Measurements from ENCODE around the gene MARS1. TPM values are rescaled to one million over a fixed set of nuclear protein-coding genes. Genes with fewer than 3 reads are reported as not detected.

Gene MARS1
- polyA plus RNA-seq, 4 donors, result 57.0 to 93.4 (median 62.6) TPM

DNA sequence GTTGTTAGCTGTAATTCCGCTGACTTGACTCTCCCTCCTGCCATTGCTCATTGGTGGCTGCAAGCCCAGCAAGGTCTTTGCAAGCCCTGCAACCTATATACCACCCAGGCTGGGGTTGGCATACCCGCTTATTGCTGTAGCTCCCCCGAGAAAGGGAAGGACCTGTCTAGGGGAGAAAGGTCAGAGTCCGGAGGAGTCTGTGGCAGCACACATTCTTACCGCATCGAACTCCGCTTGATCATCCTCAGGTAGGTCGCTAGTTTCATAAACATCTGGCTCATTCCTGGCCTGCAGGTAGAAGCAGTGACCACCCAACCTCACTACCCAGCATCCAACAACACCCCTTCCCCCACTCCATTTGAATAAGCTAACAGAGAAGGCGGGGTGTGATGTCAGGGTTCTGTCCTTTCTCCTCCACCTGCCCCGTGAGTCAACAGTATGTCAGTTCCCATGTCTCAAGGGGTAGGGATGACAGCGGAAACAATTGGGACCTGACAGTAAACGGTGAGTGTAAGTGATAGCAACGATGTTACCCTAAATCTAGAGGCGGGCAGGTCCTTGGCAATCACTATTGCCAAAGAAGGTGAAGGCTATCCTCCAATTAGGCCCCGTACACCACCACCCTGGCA is 58.1 kb downstream of the MARS1 start:
- WGBS, 3 donors, result 21 to 53% (median 37%) methylated on average over 15 of the region's 15 CpGs
- Histone ChIP-seq H3K4me3 (ENCODE audit: low read depth in 1 of 3, low read length in 3 of 3) (peak overlapping the region in 2 of 3 donors; percentile 88 to 99), H3K9me3 (ENCODE audit: control insufficient read depth in 2 of 2, insufficient read depth in 1 of 2, low read depth in 1 of 2, low read length in 1 of 2) (no peaks in the 10 kb centered on the region), H3K27ac (ENCODE audit: low read depth in 1 of 3, low read length in 2 of 3) (peak overlapping the region; percentile 85 to 89 (median 88)), H3K36me3 (ENCODE audit: control insufficient read depth in 3 of 3, insufficient read depth in 2 of 3, low read depth in 1 of 3, low read length in 3 of 3) (peaks cover 0 to 13% (median 0%) of the 10 kb centered on the region in 3 donors), H3K4me1 (ENCODE audit: control insufficient read depth in 3 of 3, insufficient read depth in 2 of 3, low read depth in 1 of 3, low read length in 2 of 3) (peaks cover 2 to 11% (median 7%) of the 10 kb centered on the region in 3 donors), H3K27me3 (ENCODE audit: control insufficient read depth in 3 of 3, insufficient read depth in 3 of 3, low read length in 3 of 3) (peaks cover 0 to 28% (median 6%) of the 10 kb centered on the region in 3 donors)
- no peak for FAIRE-seq
- DNase-seq, result peak; percentile 72 to 79

DNA sequence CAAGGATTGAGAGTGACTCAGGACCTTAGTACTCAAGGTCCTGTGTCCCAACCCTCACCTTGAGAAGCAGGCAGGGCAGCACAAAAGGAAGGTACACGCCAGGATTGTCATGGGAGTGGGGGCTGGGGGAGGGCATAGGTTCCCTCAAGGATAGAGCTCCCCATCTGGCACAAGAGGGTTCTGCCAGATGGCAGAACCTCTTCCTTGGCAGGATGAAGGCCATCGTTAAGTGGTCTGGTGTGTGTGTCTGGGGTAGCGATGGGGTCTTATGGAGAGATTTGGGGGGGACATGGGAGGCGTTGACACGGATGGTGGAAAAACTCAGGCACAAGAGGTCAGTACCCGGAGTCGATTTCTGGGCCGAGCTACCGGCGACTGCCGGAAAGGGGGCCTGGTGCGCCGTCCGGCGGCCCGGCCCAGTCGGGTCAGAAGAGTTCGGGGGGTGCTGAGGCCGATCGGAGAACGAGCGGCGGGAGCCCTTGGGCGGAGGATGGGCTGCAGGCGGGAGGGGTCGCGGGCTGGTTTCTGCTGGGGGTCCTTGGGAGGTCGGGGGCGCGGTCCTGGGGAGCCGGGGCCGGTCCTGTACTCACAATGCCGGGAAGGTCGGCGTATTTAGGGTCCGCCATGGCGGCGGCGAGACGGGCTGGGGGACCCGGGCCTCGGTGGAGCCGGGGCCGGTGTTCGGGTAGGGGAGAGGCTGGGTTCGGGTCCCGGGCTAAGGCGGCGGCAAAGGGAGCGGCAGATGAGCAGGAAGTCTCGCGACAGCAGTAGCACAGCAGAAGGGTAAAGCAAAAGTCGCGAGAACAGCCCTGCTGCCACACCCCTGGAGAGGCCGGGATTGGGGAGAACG is 58.8 kb downstream of the MARS1 start, which contains the start of gene DCTN2:
Gene DCTN2, minus strand, starts transcription at position 755 of the 850 bp plus-strand sequence. Its CDS starts 129 bp downstream, at position 626.
- DNase-seq (peak; percentile 97 to 99), FAIRE-seq (no peak)
- H3K27ac ChIP-seq (ENCODE audit: low read depth in 1 of 3, low read length in 2 of 3), result peak within 1 kb of the TSS; percentile 85 to 89 (median 88)
- H3K4me1 ChIP-seq (ENCODE audit: control insufficient read depth in 3 of 3, insufficient read depth in 2 of 3, low read depth in 1 of 3, low read length in 2 of 3), result peaks cover 2 to 11% (median 7%) of the 10 kb centered on the region in 3 donors
- H3K9me3 ChIP-seq (ENCODE audit: control insufficient read depth in 2 of 2, insufficient read depth in 1 of 2, low read depth in 1 of 2, low read length in 1 of 2), result no peaks in the 10 kb centered on the region
- peak within 1 kb of the TSS; percentile 88 to 99 (median 97) for H3K4me3 ChIP-seq (ENCODE audit: low read depth in 1 of 3, low read length in 3 of 3)
- peaks cover 0 to 11% (median 0%) of the 10 kb centered on the region in 3 donors for H3K36me3 ChIP-seq (ENCODE audit: control insufficient read depth in 3 of 3, insufficient read depth in 2 of 3, low read depth in 1 of 3, low read length in 3 of 3)
- 0 to 1% (median 1%) methylated on average over 46 to 56 of the region's 56 CpGs for WGBS, 3 donors
- H3K27me3 ChIP-seq (ENCODE audit: control insufficient read depth in 3 of 3, insufficient read depth in 3 of 3, low read length in 3 of 3), result peaks cover 0 to 35% (median 6%) of the 10 kb centered on the region in 3 donors

- 21 to 22% (median 22%) methylated on average over 9 of the region's 9 CpGs for WGBS, 3 donors
- FAIRE-seq (no peak), DNase-seq (no peak)
- Histone ChIP-seq H3K36me3 (ENCODE audit: control insufficient read depth in 3 of 3, insufficient read depth in 2 of 3, low read depth in 1 of 3, low read length in 3 of 3) (peaks cover 0 to 6% (median 0%) of the 10 kb centered on the region in 3 donors), H3K9me3 (ENCODE audit: control insufficient read depth in 2 of 2, insufficient read depth in 1 of 2, low read depth in 1 of 2, low read length in 1 of 2) (no peaks in the 10 kb centered on the region), H3K27ac (ENCODE audit: low read depth in 1 of 3, low read length in 2 of 3) (no peak overlapping the region), H3K4me3 (ENCODE audit: low read depth in 1 of 3, low read length in 3 of 3) (peak overlapping the region in 2 of 3 donors; percentile 97 to 99), H3K27me3 (ENCODE audit: control insufficient read depth in 3 of 3, insufficient read depth in 3 of 3, low read length in 3 of 3) (peaks cover 0 to 43% (median 6%) of the 10 kb centered on the region in 3 donors), H3K4me1 (ENCODE audit: control insufficient read depth in 3 of 3, insufficient read depth in 2 of 3, low read depth in 1 of 3, low read length in 2 of 3) (peaks cover 2 to 11% (median 7%) of the 10 kb centered on the region in 3 donors)
Measured at GRCh38 chr12:57547288-57548012, 59.6 kb downstream of the MARS1 start.

DNA sequence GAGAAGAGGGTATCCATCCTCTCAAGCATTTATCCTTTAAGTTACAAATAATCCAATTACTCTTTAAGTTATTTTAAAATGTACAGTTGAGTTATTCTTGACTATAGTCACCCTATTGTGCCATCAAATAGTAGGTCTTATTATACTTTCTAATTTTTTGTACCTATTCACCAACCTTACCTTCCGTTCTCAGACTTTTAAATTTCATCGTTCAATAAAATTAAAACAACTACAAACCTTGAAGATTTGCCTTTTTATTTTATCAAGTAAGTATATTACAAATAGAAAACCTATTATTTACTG is 60.1 kb downstream of the MARS1 start:
- no peak for FAIRE-seq
- no peak for DNase-seq
- no peaks in the 10 kb centered on the region for H3K9me3 ChIP-seq (ENCODE audit: control insufficient read depth in 2 of 2, insufficient read depth in 1 of 2, low read depth in 1 of 2, low read length in 1 of 2)
- 88 to 97% (median 93%) methylated on average over 2 of the region's 2 CpGs for WGBS, 3 donors
- H3K27ac ChIP-seq (ENCODE audit: low read depth in 1 of 3, low read length in 2 of 3), result no peak overlapping the region
- peaks cover 2 to 11% (median 7%) of the 10 kb centered on the region in 3 donors for H3K4me1 ChIP-seq (ENCODE audit: control insufficient read depth in 3 of 3, insufficient read depth in 2 of 3, low read depth in 1 of 3, low read length in 2 of 3)
- H3K4me3 ChIP-seq (ENCODE audit: low read depth in 1 of 3, low read length in 3 of 3), result no peak overlapping the region
- H3K36me3 ChIP-seq (ENCODE audit: control insufficient read depth in 3 of 3, insufficient read depth in 2 of 3, low read depth in 1 of 3, low read length in 3 of 3), result peaks cover 0 to 6% (median 0%) of the 10 kb centered on the region in 3 donors
- peaks cover 0 to 48% (median 6%) of the 10 kb centered on the region in 3 donors for H3K27me3 ChIP-seq (ENCODE audit: control insufficient read depth in 3 of 3, insufficient read depth in 3 of 3, low read length in 3 of 3)

- FAIRE-seq (no peak), DNase-seq (no peak)
- no peaks in the 10 kb centered on the region for H3K9me3 ChIP-seq (ENCODE audit: control insufficient read depth in 2 of 2, insufficient read depth in 1 of 2, low read depth in 1 of 2, low read length in 1 of 2)
- H3K4me3 ChIP-seq (ENCODE audit: low read depth in 1 of 3, low read length in 3 of 3), result no peak overlapping the region
- 32 to 53% (median 44%) methylated on average over 2 of the region's 2 CpGs for WGBS, 3 donors
- peaks cover 0 to 3% (median 0%) of the 10 kb centered on the region in 3 donors for H3K36me3 ChIP-seq (ENCODE audit: control insufficient read depth in 3 of 3, insufficient read depth in 2 of 3, low read depth in 1 of 3, low read length in 3 of 3)
- H3K27ac ChIP-seq (ENCODE audit: low read depth in 1 of 3, low read length in 2 of 3), result no peak overlapping the region
- peaks cover 0 to 53% (median 6%) of the 10 kb centered on the region in 3 donors for H3K27me3 ChIP-seq (ENCODE audit: control insufficient read depth in 3 of 3, insufficient read depth in 3 of 3, low read length in 3 of 3)
- peaks cover 2 to 11% (median 7%) of the 10 kb centered on the region in 3 donors for H3K4me1 ChIP-seq (ENCODE audit: control insufficient read depth in 3 of 3, insufficient read depth in 2 of 3, low read depth in 1 of 3, low read length in 2 of 3)
Measured at GRCh38 chr12:57548488-57548887, 60.6 kb downstream of the MARS1 start.

- Histone ChIP-seq H3K36me3 (ENCODE audit: control insufficient read depth in 3 of 3, insufficient read depth in 2 of 3, low read depth in 1 of 3, low read length in 3 of 3) (no peaks in the 10 kb centered on the region), H3K4me3 (ENCODE audit: low read depth in 1 of 3, low read length in 3 of 3) (peak overlapping the region in 1 of 3 donors; percentile 29), H3K27me3 (ENCODE audit: control insufficient read depth in 3 of 3, insufficient read depth in 3 of 3, low read length in 3 of 3) (peaks cover 0 to 60% (median 6%) of the 10 kb centered on the region in 3 donors), H3K9me3 (ENCODE audit: control insufficient read depth in 2 of 2, insufficient read depth in 1 of 2, low read depth in 1 of 2, low read length in 1 of 2) (no peaks in the 10 kb centered on the region), H3K27ac (ENCODE audit: low read depth in 1 of 3, low read length in 2 of 3) (no peak overlapping the region), H3K4me1 (ENCODE audit: control insufficient read depth in 3 of 3, insufficient read depth in 2 of 3, low read depth in 1 of 3, low read length in 2 of 3) (peaks cover 2 to 11% (median 7%) of the 10 kb centered on the region in 3 donors)
- DNase-seq (no peak), FAIRE-seq (no peak)
- WGBS, 3 donors, result 26 to 36% (median 35%) methylated on average over 12 to 13 of the region's 13 CpGs
Measured at GRCh38 chr12:57549203-57549908, 61.5 kb downstream of the MARS1 start.

- Histone ChIP-seq H3K4me1 (ENCODE audit: control insufficient read depth in 3 of 3, insufficient read depth in 2 of 3, low read depth in 1 of 3, low read length in 2 of 3) (peaks cover 0 to 11% (median 7%) of the 10 kb centered on the region in 3 donors), H3K4me3 (ENCODE audit: low read depth in 1 of 3, low read length in 3 of 3) (peak within 1 kb of the TSS in 2 of 3 donors; percentile 29 to 34), H3K9me3 (ENCODE audit: control insufficient read depth in 2 of 2, insufficient read depth in 1 of 2, low read depth in 1 of 2, low read length in 1 of 2) (no peaks in the 10 kb centered on the region), H3K27ac (ENCODE audit: low read depth in 1 of 3, low read length in 2 of 3) (peak within 1 kb of the TSS in 1 of 3 donors; percentile 27), H3K36me3 (ENCODE audit: control insufficient read depth in 3 of 3, insufficient read depth in 2 of 3, low read depth in 1 of 3, low read length in 3 of 3) (no peaks in the 10 kb centered on the region), H3K27me3 (ENCODE audit: control insufficient read depth in 3 of 3, insufficient read depth in 3 of 3, low read length in 3 of 3) (peaks cover 0 to 66% (median 6%) of the 10 kb centered on the region in 3 donors)
- FAIRE-seq, result no peak
- peak in 1 of 2 donors; percentile 33 for DNase-seq
- WGBS, 3 donors, result 5 to 11% (median 10%) methylated on average over 20 to 52 of the region's 52 CpGs
Measured at GRCh38 chr12:57549909-57550640, 62.2 kb downstream of the MARS1 start, which contains the start of gene KIF5A. KIF5A (plus strand) TSS chr12:57550044; CDS start chr12:57550272, 228 bp downstream.
